NCI-H526 (cell line): ENCODE measurements around the gene NPAS3.
A peak's percentile ranks its signal among the peaks of the same experiment; 100 is the strongest.

Source experiments
- DNase-seq, 2 experiments: peaks; one replicate each; lab custom pipeline; 2025; lab: John Stamatoyannopoulos, UW

NPAS3 gene

DNA sequence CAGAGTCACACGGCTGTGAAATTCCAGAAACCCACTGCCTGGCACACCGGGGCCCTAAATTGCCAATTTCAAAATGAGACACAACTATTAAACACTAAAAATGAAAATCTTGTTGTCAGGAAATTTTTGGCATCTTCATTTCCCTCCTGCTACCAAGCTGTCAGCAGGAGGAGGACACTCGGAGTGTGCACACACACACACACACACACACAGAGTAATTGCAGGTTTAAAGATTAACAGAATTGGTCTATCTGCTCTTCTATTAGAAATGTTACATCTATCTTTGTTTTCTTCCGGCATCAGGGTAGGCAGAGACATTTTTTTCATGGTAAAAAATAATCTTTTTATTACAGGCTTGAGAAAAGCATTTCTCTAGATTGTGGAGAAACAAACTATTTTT is 698.0 kb downstream of the NPAS3 start:
- DNase-seq: no peak

DNA sequence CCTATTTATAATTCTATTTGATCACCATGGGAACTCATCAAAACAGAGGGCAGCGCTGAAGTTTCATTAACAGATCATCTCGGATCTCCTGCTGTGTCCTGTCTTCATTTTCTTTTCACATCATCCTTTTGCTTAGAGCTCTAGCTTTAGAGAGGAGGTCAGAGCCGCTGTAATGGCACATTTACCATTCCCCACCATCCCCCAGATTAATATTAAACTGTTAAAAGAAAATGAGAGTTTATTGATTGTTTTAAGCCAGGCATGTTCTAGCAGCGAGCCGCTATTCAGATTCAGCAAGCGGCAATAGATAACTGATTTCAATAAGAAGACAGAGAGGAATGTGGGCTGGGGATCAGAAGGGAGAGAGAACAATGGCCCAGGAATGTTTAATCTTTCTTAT is 703.4 kb downstream of the NPAS3 start:
- no peak for DNase-seq

DNA sequence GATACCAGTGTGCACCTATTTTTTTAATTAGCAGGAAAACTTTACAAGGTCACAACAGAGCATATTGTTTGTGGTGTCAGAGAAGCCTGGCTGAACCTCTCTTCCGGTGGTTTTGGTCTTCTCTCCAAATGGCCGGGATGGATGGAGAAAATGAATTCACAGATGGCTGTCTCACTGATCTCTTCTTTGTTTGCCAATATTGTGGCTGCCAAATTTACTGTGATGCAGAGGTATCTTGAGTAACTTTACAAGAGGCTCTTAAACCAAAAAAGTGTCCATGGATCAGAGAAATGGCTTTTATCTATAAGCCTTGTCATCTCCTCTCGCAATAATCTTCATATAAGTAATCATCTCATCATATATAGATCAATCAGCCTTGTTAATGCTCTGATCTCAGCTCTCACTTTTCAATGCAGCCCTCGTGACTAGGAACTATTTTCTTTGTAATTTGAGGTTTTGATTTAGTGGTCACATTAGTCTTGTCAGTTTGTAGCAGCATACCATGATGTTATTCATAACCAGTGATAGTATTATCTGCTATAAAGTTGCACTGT is 704.1 kb downstream of the NPAS3 start:
- DNase-seq: no peak

DNA sequence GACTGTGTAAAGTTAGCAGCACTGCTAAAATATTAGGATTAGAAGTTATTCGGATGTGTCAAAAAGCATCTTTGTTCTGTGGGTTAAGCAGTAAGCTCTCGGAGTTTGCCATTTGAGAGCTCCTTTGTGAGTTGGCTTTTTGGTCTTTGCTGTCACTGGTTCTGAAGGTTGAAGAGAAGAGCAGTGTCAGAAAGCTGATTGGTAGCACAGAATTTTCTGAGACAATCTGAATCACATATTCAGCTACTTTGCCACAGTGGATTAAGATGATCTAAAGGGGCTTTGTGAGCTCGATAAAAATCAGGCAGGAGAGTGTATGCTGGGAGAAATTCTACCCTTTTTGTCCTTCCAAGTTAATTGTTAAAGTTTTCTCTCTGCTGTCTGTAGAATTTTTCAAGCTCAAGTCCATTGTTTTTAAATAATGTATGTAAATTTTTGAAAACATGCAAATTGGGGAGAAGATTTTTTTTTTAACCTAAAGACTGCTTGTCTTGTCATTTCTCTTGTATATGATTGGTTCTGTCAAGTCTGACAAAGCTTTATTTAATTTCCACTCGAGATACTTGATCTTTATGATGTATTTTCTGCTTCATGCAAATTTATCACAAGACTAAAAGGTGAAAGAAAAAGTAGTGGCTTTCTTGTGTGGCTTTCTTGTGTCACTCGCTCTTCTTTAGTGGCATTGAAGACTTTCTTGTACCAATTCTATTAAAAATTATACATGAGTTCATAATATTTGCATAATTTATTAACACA is 704.9 kb downstream of the NPAS3 start:
- peak; percentile 2 to 3 for DNase-seq

DNA sequence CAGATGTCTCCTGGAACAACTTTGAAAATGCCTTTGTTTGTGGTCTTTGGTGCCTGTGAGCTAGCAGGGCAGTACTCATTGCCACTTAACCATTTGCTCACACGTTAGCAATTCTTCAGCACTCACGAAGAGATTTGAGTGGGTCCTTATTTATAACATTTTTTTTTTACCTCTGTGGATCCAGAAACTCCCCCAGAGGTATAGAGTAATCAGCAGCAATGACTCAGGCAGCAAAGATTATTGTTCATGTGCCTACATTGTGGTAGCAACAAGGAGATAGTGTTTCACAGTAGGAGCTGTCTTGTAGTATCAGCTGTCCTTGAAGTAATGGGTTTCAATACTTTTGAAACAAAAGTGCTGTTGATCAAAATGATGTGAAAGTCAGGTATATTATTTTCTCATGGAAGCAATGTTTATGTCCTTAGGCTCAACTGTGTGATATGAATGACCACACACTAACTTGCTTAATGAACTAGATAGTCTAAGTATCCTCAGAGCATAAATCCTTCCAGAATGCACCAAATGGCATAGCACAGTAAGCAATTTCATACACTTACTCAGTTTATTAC is 708.1 kb downstream of the NPAS3 start:
- no peak for DNase-seq

DNA sequence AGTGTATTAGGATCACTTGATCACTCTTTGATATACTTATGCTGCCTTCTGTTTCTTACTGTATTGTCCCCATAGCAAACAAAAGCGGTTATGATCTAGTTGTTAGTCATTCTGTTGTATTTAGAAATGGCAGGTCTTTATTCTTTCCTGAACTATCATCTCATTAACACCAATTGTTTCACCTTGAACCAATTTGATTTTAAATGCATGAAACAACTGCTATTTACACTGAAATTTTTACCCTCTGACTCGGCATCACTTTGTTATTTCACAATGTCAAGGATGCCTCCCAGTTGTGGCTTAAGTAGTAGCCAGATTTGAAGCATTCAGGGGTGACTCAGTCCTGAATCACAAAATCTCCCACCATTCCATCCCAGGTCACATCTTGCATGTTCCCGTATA is 708.7 kb downstream of the NPAS3 start:
- no peak for DNase-seq

DNA sequence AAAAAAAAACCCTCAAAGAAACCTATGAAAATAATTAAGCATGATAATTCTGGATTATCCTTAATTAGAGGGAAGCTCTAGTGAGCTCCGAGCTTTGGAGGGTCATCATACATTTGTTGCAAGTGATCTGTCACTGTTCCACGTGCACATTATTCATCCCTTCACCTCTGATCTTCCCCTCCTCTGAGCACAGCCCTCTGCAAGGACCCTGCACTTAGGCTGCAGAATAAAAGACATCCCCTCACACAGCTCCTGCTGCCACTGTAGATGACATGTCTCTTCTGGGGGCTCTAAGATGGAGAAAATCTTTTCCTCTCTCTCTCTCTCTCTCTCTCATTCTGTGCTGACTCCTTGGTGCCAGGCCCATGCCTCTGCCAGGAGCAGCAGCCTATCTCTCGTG is 711.8 kb downstream of the NPAS3 start:
- DNase-seq: no peak

DNA sequence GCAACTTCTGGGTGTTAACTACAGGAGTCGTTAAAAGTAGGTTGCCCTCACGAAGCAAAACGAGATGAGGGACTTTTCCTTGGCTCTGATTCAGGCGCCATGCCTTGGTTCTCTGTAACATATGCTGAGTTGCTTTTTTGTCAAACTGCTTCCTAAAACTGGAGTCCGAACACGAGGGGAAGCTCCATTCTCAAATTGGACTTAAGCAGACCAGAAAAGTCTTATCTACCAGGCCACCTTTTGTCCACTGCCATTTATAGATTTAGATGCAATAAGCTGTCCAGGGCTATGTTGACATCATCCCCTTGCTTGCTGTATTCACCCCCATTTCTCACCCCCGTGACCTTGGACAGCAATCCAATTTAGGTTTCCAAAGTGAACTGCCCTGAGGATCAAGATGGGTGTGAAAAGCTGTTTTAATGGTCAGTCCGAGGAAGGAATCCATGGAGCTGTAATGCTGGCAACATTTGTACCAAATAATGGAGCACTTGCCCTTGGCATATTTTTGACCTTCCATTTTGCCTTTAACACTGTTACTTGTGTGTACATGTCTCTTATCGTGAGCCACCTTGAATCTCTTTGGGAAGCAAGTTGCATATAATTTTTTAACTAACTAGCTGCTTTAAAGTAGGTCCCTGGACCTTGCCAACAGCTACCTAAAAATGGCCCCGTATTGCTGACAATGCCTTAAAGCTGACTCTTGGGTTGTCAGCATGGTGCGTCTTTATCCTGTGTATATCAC is 714.1 kb downstream of the NPAS3 start:
- DNase-seq: no peak

DNA sequence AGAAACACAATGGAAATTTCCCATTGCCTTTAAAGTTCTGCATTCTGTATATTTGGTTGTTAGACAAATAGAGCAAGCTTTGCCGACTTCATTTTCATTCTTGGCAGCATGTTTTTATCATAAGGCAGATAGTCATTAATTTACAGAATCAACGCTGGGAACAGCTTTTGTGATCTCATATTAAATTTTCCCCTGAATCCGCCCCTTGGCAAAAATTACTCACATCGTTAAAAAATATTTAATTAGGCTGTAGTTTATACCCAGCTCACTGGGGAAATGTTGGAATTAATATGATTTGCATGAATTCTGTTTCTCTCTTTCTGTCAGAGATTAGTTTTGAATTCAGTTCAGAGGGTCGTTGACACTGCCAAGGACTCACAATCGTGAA is 714.6 kb downstream of the NPAS3 start:
- DNase-seq: no peak

DNA sequence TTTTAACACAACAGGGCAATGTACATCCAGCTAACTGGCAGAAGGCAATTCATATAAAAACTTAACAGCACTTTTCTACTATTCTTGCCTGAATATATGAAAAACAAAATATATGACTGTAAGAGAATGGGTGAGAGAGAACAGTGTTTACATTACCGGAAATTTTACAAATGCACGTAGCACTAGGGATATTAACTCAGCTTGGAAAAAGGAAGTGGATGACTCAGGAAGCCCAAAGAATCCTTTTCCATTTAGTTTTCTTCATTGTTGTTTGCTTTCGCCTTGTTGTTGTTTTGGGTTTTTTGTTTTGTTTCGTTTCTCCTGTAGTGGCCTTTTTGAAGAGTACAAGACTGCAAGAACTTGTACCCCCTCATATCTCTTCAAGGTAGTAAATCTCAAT is 716.7 kb downstream of the NPAS3 start:
- no peak for DNase-seq

DNA sequence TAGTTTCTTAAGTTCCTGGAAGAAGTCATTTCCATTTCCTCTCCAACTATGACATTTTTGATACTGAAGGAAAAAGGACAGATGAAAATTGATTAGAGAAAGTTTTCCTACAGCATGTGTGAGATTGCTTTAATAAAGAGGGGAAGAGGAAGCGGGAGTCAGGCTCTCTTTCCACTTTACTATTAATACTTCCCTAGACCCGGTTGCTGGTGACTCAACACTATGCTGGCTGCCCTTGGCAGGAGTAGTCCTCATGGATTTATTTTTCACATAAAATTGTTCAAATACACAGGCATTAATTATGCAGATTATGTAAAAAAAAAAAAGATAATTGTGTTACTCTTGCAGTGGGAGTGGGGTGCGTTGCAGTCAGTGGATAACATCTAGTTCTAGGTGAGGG is 718.8 kb downstream of the NPAS3 start:
- DNase-seq: no peak

DNA sequence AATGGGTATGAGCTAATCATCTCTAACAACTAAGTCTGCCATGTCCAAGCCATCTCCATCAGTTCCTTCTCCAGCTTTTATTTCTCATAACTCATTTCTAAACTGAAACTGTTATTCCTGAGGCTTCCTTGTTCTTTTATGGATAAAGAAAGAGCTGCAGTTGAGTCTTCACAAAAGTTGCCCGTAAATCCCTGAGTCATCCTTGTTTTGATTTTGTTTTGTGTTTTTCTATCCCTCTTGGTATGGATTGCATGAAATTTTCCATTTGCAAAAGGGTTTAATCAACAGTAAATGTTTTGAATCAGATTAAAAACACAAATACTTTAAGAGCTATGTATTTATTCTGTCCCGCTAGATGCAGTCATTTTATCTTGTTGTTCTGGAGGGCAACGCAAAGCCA is 721.6 kb downstream of the NPAS3 start:
- DNase-seq: no peak

DNA sequence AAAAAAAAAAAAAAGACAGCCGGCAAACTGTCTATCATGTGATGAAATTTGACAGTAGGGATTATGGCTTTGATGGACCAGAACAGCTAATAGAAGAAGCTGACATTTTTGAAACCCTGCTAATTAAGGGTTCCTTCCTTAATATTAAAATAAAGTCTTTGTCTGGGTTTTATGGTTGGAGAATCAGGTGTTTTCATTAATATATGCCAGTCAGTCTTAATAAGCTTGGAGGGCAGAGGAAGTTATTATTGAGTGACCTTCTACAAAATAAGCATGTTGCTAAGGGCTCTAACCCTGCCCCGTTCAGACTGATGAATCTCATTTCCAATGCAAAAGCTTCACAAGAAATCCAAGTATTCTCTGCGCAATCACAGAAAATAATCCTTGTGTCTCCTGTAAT is 722.4 kb downstream of the NPAS3 start:
- DNase-seq: no peak

DNA sequence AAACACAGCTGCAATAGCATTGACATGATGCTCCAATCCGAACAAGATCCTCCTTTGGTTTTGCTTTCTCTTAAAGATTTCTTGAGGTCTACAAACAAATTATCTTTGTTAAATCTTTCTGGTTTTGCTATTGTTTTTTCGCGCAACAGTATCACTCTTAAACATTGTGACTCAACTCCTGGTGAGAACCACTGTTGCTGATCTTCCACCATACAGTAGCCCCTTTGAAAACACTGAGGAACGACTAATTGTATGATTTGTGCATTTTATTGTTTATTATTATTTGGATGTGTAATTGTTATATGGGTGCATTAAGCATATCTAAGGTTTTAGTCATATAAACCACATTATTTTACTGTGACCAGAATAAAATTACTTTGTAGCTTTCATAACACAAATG is 729.4 kb downstream of the NPAS3 start:
- DNase-seq: no peak

DNA sequence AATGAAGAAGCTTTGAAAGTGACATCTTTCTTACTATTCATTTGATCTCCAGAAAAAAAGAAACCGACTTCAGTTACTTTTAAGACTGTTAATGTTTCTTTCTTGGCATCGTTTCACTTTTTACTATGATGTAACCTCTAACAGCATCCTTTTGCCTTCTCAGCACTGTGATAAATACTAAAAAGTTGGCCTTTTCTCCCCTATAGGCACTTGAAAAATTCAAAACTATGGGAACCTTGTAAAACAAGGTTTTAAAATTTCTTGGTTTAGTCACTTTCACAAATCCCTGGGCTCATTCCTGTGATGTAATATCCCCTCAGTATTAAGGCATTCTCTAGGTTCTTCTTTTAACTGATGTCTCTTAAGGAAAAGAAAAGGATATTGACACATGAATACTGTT is 730.4 kb downstream of the NPAS3 start:
- no peak for DNase-seq

DNA sequence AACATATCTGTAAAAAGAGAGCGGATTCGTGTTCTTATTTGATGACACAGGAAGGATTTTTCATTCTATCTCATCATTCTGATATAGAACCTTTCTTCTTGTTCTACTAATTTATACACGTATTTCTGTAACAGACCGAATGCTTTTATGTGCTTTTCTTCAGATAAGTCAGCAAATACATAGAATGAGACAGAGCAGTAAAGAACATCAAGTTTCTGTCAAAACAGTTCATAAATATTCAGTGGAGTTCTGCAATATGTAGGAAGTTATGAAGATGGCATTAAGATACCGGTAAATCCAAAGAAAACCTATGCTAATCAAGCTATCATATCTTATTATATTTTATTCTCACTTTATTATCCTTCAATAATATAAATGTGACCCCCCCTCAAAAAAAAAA is 731.6 kb downstream of the NPAS3 start:
- no peak for DNase-seq

DNA sequence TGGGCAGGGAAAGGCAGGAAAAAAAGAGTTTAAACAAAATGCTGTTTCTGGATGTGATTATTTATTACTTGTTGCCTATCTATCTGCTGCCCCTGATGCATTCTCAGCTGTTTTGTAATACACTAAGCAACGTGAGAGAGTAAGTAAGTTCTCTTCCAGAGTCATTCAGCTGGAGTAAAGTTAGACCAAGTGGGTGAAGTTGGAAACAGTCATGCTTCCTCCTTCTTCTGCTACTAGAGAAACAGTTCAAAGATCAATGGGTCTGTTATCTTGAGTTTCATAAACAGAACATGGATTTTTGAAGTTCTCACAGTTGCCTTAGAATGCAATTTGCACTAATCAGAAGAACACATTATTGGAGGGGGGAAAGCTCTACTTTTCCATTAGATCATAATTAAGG is 732.9 kb downstream of the NPAS3 start:
- DNase-seq: no peak

DNA sequence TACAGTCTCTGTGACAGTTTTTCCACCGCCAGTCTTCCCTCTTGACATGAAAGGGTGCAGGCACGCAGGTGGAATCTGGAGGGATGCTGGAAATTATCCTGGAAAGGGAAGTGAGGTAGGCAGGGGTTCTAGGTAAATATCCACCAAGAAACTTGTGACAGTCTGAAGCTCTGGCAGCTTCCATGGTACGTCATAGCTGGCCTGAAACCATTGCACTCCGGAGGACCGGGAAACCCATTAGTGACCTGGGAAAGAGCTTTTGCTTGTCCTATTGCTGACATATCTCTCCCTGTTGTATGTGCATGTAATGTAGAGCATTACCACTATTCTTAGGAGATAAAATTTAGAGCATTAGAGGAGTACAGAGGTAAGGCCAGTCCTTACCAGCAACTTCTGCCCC is 736.2 kb downstream of the NPAS3 start:
- no peak for DNase-seq

DNA sequence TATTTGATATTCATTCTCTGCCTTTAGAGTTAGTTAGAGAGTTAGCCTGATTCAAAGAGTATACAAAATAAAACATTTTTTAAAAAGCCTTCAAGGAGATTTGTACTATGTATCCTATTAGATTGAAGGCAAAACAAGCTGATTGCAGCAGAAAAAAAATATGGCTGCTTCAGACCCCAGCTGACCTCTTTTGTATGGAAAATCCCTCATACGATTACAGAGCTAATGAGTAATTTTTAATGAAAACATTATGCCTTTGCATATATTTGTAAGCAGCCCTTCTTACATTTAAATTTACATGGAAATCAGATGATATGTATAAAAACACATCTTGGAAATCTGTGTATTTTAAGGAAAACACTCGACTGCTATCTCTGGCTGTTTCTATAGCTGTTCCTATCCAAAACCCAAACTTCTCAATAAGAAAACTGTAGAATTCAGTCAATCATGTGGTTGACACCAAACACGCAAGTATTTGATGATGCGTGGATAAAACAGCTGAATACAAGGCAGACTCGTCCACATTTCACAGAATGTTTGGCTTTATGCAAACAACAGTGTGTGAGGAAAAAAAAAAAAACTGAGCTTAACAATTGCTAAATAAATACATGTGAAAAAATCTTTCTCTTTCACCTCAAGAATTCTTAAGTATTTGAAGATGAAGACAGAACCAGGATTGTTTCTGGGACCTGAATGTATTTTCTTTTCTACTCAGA is 736.9 kb downstream of the NPAS3 start:
- DNase-seq: no peak

DNA sequence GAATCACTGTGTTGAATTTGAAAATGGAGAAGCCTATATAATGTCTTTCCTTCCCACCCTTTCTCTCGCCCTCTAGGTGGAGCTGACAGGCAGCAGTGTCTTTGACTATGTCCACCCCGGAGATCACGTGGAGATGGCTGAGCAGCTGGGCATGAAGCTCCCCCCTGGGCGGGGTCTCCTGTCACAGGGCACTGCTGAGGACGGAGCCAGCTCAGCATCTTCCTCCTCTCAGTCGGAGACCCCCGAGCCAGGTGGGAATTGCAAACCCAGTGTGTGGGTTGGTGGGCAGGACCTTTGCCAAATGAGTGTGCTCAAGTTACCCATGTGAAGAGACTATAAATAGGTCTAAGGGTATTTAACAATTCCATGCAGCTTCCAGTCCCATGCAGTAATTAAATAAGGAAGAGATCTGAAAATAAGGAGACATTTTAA is 737.5 kb downstream of the NPAS3 start:
- peak; percentile 66 to 88 for DNase-seq

DNA sequence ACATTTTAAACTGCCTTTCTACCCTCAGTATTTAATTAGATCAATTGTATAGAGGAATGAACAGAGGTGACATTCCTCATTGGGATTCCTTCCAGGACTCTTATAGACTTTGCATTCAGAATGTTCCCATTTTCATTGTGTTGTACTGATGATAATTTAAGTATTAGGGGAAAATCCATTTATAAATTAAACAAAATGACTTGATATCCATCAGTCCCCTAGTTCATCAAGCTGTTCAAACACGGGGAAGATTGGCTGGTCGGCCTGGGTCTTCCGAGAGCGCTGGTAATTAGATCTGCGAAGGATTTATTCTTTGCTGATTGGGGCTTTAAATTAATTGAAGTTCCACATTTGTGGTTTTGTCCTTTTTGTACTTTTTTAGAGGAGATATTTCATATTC is 738.2 kb downstream of the NPAS3 start:
- DNase-seq: no peak

DNA sequence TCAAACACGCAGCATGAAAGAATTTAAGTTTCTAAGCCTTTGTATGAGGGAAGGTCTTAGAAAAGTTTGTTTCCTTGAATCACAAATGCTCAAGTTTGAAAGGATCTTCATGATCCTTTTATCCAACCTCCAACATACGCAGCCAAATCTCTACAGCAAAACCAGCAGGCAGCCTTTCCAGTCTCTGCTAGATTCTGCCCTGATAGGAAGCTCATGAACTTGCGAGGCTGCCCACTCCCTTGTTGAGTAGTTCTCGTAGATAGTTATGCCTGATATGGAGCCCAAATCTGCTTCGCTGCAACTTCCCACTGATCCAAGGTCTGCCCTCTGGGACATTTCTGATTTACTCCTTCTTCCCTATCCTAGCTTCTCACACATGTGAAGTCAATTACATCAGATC is 739.3 kb downstream of the NPAS3 start:
- no peak for DNase-seq

DNA sequence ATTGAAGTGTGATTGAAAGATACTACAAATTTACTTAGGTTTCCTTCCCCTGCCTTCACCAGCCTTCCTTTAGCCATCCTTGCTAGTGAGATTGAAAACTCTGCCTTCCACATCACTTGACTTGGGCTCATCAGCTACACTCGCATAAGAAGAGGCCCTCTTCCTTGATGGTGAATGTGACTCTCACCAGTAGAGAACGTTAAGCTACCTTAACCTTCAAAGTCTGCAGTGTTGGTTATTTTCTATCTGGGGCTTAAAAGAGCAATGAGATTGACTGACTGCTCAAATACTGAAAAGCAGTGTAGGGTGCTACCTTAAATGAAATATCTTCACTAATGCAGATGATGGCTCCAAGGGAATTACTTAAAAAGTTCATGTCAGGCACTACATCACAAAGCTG is 740.3 kb downstream of the NPAS3 start:
- no peak for DNase-seq
